M059J (cell line): ENCODE data around the gene FECH. TPM values are rescaled to one million over a fixed set of nuclear protein-coding genes. Genes with fewer than 3 reads are reported as not detected.

Experiments
- DNase-seq: peaks from one replicate; pipeline ENCODE4 v3.0.0-alpha.2; 2012; ENCODE audit warnings: low read depth
- total RNA-seq: library from RNA; depleted of rRNA; stranded (reverse); fragments of >200 nt; shearing (Covaris generic); gene quantifications from 2 replicates; pipeline ENCODE4 v1.2.3, GENCODE V29; 2014

Gene FECH
- total RNA-seq, 1 experiment from 2014 or later = 51.3 TPM

DNA sequence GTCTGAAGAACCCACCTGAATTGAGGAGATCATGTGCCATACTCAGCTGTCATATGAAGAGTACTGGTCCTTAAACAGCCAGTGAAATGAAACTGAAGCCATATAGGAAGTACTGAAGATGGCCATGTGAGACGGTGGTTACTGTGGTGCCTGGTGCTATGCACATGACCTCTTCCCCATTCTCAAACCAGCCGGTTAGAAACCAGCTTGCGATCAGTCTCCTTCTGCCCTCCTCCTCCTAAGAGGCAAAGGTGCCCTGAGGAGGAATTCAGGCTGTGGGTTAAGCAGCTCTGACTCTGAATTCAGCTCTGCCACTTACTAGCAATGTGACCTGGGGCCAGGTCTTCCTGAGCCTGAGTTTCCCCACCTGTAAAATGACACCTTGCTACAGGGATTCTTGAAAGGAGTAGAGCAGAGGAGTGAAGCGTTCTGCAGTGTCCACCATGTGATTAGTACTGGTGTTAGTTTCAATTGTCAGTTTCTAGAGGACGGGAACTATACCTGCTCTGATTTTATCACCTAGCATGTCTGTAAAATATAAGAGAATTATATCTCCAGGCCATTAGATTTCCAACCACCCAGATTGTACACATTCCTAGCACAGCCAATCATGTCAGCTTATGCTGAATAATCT, 5.1 kb downstream of the FECH start:
- DNase-seq = no peak

DNA sequence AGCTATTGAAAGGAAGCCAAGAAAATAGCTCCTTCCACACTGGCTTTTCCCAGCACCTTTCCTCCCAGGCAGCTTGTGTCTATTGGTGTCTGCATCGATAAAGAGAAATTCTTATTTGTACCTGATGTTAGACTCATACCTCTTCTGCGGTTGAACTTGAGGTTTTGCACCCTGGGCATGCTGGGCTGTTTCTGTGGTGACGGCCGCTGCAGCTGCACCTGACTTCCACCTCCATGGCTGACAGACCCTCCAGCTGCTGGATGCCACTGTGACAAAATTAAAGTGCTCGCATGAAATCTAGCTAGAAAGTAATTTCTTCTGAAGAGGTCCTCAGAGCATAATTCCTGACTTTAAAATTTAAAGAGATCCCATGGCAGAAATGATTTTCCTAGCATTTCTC, 6.6 kb downstream of the FECH start:
- DNase-seq = no peak

- peak; percentile 35 for DNase-seq
These were observed 10.2 kb downstream of the FECH start for GRCh38 chr18:57576316-57576715.

GRCh38 chr18:57575542-57575941, 11.0 kb downstream of the FECH start:
- no peak for DNase-seq

- DNase-seq = no peak
These were observed 11.6 kb downstream of the FECH start for GRCh38 chr18:57574866-57575265.

DNA sequence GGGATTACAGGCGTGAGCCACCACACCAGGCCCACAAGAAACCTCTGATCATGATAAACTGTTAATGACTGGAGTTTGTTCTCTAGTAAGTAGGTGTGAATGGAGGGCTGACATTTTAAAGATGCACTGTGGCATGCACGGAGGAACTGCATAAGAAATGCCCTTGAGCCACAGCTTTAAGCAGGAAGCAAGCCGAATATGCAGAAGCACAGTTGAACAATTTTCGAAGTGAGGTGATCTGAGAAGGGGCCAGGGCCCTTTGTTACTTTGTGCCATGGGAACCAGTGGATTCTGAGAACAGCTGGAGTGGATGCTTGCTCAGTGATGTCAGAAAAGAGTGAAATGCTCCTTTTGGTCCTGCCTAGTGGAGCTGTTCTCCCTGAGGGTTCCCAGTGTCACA, 16.3 kb downstream of the FECH start:
- no peak for DNase-seq

DNA sequence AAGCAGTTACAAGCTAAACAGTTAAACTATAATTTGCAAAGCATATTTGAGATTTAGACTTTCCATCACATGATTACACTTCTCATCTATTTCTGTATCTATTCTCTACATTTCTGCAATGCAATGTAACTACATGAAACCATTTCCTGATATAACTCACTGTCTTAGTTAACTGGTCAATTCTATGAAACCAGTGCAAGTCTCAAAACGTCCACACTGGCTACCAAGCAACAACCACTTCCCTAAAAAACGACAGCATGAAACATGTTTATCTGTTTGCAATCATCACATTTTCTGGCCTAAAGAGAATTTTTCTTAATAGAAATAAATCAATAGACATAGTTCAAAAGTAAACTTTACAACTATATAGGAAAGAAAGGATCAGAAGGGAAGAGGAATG, 17.4 kb downstream of the FECH start:
- no peak for DNase-seq

GRCh38 chr18:57561728-57562423, 24.6 kb downstream of the FECH start:
- DNase-seq = peak; percentile 44

- no peak for DNase-seq
These were observed 25.2 kb downstream of the FECH start for GRCh38 chr18:57561261-57561660.

DNA sequence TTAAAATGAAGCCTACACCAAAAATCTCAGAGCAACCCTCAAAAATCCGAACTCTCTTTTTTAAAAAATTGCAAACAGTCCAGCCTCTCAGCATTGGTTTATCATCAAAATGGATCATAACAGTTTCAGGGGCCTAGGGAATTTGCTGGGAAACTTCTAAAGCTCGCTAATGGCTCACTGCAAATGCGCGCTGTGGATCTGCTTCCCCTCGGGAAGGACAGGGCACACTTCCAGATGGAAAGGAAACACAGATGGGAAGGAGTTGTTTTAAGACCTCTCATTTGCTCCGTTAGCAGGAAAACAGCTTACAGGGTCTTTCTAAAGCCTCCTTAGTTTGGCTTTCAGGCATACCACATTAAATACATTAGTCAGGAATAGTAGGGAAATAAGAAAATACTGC, 27.2 kb downstream of the FECH start:
- DNase-seq = no peak

GRCh38 chr18:57555134-57555533, 31.4 kb downstream of the FECH start:
- DNase-seq = no peak

GRCh38 chr18:57550510-57550909, 36.0 kb downstream of the FECH start:
- no peak for DNase-seq

- no peak for DNase-seq
These were observed 39.2 kb downstream of the FECH start for GRCh38 chr18:57547260-57547659.

DNA sequence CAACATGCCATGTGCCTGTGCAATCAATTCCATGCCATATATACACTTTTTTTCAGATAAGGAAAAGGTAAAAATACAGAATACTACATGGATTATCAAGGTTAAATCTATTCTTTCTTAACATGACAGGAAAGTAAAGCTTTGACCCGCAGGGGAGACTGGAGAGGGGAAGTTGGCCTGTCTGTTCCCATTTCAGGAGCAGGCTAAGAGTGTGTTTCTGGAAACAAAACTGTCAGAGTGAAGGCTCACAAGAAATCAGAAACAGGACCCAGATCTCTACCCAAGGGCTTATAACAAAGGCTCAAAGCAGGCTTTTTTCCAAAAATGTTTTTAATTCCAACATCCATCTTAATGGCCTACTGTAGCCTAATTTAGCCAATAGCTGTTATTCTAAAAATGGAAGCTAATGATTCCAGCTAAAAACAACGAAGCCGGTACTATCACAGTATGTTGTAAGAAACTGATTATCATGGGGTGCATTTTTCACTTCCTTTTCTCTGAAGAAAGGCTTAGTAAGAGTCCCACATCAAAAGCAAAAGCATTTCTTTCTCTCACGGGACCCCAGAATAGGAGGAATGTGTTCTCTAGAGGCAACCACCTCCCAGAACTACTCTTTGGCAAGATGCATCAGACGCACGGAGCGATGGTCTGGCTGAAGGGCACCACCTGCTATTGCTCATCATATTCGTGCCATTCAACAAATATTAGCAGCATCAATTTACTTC, 41.4 kb downstream of the FECH start:
- no peak for DNase-seq

- no peak for DNase-seq
These were observed 42.9 kb downstream of the FECH start for GRCh38 chr18:57543560-57543959.

DNA sequence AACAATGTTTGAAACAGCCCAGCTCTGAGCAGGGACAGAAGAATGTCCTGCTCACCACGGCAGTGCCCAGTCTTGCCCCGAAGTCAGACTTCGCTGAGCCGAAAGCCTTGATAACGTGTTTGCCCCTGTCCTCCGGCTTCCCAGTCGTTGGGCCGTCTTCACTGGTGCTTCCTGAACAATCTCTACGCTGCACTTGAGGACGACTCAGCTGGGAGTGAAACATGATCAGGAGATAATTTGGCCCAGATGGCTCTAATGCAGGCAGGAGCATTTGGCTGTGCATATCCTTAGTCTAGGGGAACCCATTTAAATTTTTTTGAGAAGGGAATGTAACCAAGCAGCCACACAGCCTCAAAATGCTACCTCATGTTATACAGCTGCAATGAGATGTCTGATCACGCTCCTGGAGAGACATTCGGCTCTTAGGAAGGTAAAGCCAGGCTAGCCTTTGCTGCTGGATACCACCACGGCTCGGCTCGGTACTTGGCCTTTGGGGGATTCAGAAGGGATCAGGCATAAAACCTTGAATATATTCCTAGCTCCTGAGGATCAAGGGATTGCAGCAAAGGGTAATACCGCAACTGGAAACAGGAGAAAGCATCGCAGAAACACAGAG, 43.6 kb downstream of the FECH start:
- peak; percentile 4 for DNase-seq

DNA sequence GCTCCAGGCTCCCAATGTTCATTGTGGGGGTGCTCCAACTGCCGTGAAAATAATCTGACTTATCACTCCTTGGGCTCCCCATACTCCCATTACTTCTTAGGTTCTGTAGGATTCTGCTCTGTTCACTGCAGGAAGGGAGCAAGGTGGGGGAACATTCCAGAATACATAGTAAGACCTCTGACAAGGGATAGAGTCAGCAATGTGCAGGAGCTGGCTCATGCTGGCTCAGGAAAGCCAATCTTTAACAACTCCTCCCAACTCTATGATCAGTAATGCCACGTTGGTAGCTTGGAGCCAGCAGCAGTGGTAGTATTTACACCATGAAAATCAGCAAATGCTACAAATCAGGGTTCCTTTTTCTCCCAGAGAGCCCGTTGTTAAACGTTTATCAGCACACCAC, 44.4 kb downstream of the FECH start:
- peak; percentile 69 for DNase-seq

GRCh38 chr18:57539702-57540101, 46.8 kb downstream of the FECH start:
- DNase-seq = no peak

DNA sequence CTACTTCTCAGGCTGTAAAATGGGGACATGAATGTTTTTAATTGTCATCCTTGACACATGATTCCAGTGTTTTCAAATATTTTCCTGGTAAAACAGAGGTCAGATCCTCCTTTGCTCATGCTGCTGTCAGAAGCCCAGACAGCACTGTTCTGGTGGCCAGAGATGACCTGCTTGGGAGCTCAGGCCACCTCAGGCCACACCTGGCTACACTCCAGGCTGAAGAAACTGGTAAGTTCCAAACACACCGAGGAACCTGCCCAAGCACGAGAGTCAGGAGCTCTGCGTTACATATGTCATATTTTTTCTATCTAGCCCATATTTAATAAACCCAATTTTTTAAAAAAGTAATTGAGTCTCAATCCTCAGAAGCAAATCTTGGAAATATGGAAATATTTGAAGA, 47.9 kb downstream of the FECH start:
- DNase-seq = no peak

DNA sequence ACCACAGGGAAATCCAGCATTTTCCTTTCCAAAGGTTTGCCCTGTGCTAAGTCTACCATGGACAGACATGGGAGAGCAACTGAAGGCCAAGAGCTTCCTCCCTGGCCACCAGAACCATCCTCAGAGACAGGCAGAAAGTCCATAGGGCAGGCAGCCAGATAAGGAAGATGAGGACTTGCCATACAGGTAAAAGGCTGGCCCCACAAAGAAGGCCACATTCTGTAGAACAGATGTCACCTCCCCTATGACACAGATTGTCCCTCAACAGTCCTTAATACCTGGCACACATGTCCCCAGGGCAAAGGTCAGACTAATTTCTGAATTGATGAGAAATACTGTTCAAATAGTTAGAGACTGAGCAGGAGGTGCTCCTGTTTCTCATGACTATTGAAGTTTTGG, 52.0 kb downstream of the FECH start:
- no peak for DNase-seq

GRCh38 chr18:57533868-57534510, 52.5 kb downstream of the FECH start:
- no peak for DNase-seq
